Subcutaneous abdominal adipose tissue (tissue), 5 donors: ENCODE measurements around the gene NOD1.

Experiments used
- H3K27ac ChIP-seq: one replicate; pipeline ENCODE4 v1.7.0; 2013; ENCODE audit warnings: low read depth, mild to moderate bottlenecking, inconsistent platforms, low read length, moderate library complexity
- H3K27me3 ChIP-seq, 5 donors: one replicate each; pipeline ENCODE4 v1.7.0; 2013; ENCODE audit warnings: low read length in 5 of 5, inconsistent platforms in 1 of 5; ENCODE audit not compliant: control insufficient read depth in 5 of 5, insufficient read depth in 4 of 5
- H3K36me3 ChIP-seq, 5 donors: one replicate each; pipeline ENCODE4 v1.7.0; 2013; ENCODE audit warnings: low read length in 5 of 5; ENCODE audit not compliant: control insufficient read depth in 5 of 5, insufficient read depth in 5 of 5
- H3K4me1 ChIP-seq, 5 donors: one replicate each; pipeline ENCODE4 v1.7.0; 2013; ENCODE audit warnings: low read length in 5 of 5, mild to moderate bottlenecking in 3 of 5, moderate library complexity in 1 of 5; ENCODE audit not compliant: control insufficient read depth in 5 of 5, insufficient read depth in 5 of 5
- H3K4me3 ChIP-seq, 5 donors: one replicate each; pipeline ENCODE4 v1.7.0; 2013; ENCODE audit warnings: low read length in 5 of 5, low read depth in 1 of 5
- H3K9ac ChIP-seq, 5 donors: one replicate each; pipeline ENCODE4 v1.7.0; 2013; ENCODE audit warnings: low read length in 5 of 5, mild to moderate bottlenecking in 4 of 5, moderate library complexity in 3 of 5
- H3K9me3 ChIP-seq, 5 donors: one replicate each; pipeline ENCODE4 v1.7.0; 2013; ENCODE audit warnings: low read length in 5 of 5; ENCODE audit not compliant: control insufficient read depth in 5 of 5
- donor health status: healthy.
- donor health status: healthy.
- donor health status: healthy.
- donor health status: healthy.
- donor health status: healthy.

The NOD1 gene

DNA sequence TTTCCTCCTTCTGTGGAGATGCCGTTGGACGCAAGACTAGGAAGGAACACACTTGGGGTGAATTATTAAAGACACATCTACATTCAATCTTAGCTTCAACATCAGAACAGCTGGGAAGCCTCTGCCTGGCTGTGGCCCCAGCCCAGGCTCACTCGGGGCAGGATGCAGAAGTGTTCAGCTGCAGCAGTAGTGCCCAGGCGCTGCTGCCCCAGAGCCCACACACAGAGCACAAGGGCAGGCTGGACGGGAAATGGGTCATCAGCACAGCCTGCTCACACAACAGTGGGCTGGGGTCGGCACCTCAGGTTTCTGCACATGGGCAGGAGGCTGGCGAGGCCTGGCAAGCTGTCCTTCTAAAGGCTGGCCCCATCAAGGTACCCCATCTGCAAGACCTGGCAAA lies 42.5 kb downstream of the NOD1 start:
- Histone ChIP-seq H3K27ac (no peak overlapping the region), H3K9ac (no peak overlapping the region), H3K36me3 (peaks cover 0 to 47% (median 39%) of the 10 kb centered on the region in 5 donors), H3K4me3 (no peak overlapping the region), H3K27me3 (no peaks in the 10 kb centered on the region), H3K4me1 (peaks cover 8 to 51% (median 45%) of the 10 kb centered on the region in 5 donors), H3K9me3 (no peaks in the 10 kb centered on the region)

DNA sequence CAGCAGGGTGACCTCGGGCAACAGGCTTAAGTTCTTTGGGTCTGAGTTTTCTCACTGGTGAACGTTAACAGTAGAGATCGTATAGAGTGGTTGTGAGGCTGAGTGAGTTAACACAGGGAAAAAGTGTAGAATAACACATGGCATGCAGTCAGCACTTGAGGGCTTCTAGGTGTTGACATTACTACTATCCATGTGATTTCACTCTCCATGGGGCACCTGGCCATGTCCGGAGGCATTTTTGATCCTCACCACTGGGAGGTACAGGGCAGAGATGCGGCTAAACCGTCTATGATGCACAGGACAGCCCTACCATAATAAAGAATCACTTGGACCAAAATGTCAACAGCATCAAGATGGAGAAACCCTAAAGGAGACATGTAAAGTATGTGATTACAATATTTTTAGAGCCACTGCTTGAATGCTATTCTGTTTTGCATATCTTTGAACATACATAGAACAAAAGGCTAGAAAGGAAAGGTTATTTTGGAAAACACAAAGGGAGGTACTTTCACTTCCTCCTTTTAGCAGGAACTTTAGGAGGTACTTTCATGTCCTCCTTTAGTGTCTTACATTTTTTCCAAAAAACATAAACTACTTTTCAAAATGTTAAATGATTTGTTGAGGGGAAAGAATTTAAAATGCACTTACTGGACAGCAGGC lies 44.3 kb downstream of the NOD1 start:
- Histone ChIP-seq H3K9me3 (no peaks in the 10 kb centered on the region), H3K4me3 (no peak overlapping the region), H3K4me1 (peaks cover 16 to 68% (median 63%) of the 10 kb centered on the region in 5 donors), H3K27me3 (no peaks in the 10 kb centered on the region), H3K9ac (no peak overlapping the region), H3K36me3 (peaks cover 0 to 49% (median 43%) of the 10 kb centered on the region in 5 donors), H3K27ac (no peak overlapping the region)

DNA sequence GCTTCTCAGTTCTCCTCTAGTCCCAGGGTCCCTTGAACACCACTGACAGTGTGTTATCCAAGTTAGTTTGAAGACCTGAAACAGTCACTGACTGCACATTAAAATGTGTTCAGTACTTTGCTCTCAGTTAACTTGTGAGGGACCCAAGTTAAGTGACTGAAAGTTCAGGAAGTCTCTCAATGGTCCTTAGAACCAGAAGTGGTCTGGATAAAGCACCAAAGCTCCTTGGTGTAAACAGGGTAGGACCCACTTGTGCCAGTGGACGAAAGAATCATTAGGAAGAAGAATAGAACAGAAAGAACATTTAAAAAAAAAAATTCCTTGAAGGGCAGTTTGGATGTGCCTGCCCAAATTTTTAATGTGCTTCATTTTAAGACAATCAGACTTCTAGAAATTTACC lies 45.1 kb downstream of the NOD1 start:
- peaks cover 0 to 50% (median 45%) of the 10 kb centered on the region in 5 donors for H3K36me3 ChIP-seq
- H3K27ac ChIP-seq = peak overlapping the region; percentile 80
- H3K9ac ChIP-seq = no peak overlapping the region
- no peaks in the 10 kb centered on the region for H3K9me3 ChIP-seq
- peaks cover 16 to 76% (median 71%) of the 10 kb centered on the region in 5 donors for H3K4me1 ChIP-seq
- peak overlapping the region in 1 of 5 donors; percentile 22 for H3K4me3 ChIP-seq
- no peaks in the 10 kb centered on the region for H3K27me3 ChIP-seq

DNA sequence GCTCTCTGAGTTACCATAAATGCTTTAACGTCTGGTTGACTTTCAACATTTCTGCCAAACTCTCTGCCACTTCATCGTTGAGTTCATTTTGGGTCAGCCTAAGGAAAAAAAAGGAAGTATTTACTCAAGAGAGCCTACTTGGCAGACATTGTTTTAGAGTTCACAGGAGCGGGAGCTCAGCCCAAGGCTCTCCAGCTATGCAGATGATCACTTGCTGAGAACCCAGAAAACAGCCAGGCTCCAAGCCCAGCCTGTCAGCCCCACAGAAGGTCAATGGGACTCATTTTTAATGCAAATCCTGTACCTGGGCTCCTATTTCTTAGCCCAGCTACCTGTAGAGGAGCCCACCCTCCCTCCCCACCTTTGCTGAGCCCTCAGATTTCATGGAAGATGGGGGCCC lies 45.5 kb downstream of the NOD1 start:
- Histone ChIP-seq H3K4me3 (peak overlapping the region in 1 of 5 donors; percentile 22), H3K27me3 (no peaks in the 10 kb centered on the region), H3K36me3 (peaks cover 0 to 46% (median 44%) of the 10 kb centered on the region in 5 donors), H3K4me1 (peaks cover 16 to 79% (median 75%) of the 10 kb centered on the region in 5 donors), H3K9ac (peak overlapping the region in 1 of 5 donors; percentile 20), H3K27ac (peak overlapping the region; percentile 91), H3K9me3 (no peaks in the 10 kb centered on the region)

DNA sequence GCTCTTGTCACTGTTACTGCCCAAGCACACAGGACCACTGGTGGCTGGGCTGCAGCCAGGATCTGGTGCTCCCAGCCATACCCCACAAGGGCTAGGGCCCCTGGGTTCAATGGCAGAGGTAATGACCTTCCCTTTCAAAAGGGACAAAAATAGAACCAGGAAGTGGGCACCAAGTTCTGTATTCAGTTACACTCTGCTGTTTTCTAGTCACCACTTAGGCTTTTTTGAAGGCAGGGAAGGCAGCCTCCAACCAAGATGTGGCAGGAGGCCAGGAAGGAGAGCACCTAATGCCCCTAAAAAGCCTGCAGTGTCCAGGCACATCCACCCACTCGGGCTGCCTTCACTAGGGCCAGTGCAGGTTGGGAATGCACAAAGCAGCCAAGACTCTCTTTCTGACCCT lies 47.8 kb downstream of the NOD1 start:
- H3K36me3 ChIP-seq = peaks cover 0 to 48% (median 43%) of the 10 kb centered on the region in 5 donors
- H3K9ac ChIP-seq = no peak overlapping the region
- peaks cover 16 to 84% (median 71%) of the 10 kb centered on the region in 5 donors for H3K4me1 ChIP-seq
- H3K27me3 ChIP-seq = no peaks in the 10 kb centered on the region
- H3K4me3 ChIP-seq = no peak overlapping the region
- no peaks in the 10 kb centered on the region for H3K9me3 ChIP-seq
- H3K27ac ChIP-seq = peak overlapping the region; percentile 18

DNA sequence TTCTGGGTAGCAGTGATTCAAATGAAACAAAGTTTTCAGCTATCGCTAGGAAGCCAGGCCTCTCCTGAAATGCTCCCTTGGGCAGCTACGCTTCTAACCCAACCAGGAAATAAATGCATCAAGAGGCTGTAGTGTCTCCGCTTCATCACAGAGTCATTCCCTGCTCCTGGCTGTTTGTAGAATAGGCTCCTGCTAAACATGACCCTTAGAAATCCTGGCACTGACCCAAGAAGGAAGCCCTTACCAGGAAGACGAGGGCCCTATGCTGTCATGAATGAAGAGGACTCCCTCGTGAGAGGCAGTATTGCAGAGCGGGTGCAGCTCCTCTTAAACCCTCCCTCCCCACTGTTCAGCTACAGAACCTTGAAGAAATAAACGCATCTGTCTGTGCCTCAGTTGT lies 48.3 kb downstream of the NOD1 start:
- H3K27me3 ChIP-seq = no peaks in the 10 kb centered on the region
- H3K36me3 ChIP-seq = peaks cover 3 to 48% (median 43%) of the 10 kb centered on the region in 5 donors
- peak overlapping the region; percentile 18 for H3K27ac ChIP-seq
- H3K4me1 ChIP-seq = peaks cover 16 to 79% (median 66%) of the 10 kb centered on the region in 5 donors
- H3K9me3 ChIP-seq = no peaks in the 10 kb centered on the region
- H3K9ac ChIP-seq = no peak overlapping the region
- H3K4me3 ChIP-seq = no peak overlapping the region

DNA sequence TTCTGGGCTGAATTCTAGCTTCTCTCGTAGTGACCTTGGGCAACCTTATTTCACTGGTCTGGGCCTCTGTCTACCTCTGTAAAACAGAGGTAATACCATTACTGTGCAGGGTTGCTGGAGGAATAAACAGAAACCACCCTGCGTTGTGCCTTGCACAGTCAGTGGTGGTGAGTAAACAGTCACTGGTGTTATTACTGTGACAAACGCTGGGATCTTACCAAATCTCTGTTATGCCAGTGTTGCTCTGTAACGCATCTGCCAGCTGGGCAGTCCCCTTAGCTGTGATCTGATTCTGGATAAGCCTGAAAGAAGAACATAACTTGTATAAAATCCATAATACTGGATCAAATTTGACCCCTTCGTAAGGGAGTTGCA lies 49.4 kb downstream of the NOD1 start:
- H3K9ac ChIP-seq = no peak overlapping the region
- H3K4me1 ChIP-seq = peaks cover 16 to 70% (median 57%) of the 10 kb centered on the region in 5 donors
- H3K27ac ChIP-seq = peak overlapping the region; percentile 38
- peaks cover 3 to 52% (median 46%) of the 10 kb centered on the region in 5 donors for H3K36me3 ChIP-seq
- H3K4me3 ChIP-seq = no peak overlapping the region
- no peaks in the 10 kb centered on the region for H3K9me3 ChIP-seq
- no peaks in the 10 kb centered on the region for H3K27me3 ChIP-seq

DNA sequence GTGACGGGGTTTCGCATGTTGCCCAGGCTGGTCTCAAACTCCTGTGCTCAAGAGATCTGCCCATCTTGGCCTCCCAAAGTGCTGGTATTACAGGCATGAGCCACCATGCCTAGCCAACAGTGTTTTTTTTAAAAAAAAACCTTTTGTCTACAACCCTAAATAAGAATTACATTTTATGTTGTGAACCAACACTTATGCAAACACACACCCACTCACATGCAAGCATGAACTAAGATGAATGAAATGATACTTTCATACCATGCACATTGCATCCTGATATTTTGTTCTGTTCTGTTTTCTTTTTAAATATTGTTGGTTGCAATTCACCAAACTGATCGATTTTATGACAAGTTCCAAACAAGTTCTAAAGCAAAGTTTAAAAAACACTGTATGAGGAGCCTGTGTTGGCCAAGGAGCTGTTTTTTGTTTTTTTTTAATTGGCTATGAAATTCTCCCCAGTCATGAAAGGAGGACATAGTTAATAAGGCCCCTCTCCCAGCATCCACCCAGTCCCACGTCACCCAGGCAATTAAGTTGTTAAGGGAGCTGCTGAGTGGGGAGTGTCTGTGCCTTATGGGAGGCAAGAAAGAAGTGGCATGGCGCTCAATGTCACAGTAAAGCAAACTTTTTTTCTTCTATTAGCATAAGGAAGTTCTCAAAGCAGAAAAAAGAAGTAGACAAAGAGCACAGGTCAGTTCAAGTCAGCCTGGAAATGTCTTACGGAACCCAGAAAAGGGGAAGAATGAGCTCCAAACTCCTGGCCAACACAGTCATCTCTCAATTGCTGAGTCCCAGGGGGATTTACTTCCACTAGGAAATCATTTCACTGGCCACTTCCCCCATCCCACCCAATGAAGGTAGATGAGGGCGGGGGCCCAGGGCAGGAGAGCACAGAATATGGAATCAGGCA lies 50.1 kb downstream of the NOD1 start:
- no peaks in the 10 kb centered on the region for H3K27me3 ChIP-seq
- peaks cover 3 to 53% (median 44%) of the 10 kb centered on the region in 5 donors for H3K36me3 ChIP-seq
- H3K27ac ChIP-seq = peak overlapping the region; percentile 38
- no peak overlapping the region for H3K4me3 ChIP-seq
- H3K4me1 ChIP-seq = peaks cover 14 to 64% (median 50%) of the 10 kb centered on the region in 5 donors
- H3K9me3 ChIP-seq = no peaks in the 10 kb centered on the region
- H3K9ac ChIP-seq = no peak overlapping the region

DNA sequence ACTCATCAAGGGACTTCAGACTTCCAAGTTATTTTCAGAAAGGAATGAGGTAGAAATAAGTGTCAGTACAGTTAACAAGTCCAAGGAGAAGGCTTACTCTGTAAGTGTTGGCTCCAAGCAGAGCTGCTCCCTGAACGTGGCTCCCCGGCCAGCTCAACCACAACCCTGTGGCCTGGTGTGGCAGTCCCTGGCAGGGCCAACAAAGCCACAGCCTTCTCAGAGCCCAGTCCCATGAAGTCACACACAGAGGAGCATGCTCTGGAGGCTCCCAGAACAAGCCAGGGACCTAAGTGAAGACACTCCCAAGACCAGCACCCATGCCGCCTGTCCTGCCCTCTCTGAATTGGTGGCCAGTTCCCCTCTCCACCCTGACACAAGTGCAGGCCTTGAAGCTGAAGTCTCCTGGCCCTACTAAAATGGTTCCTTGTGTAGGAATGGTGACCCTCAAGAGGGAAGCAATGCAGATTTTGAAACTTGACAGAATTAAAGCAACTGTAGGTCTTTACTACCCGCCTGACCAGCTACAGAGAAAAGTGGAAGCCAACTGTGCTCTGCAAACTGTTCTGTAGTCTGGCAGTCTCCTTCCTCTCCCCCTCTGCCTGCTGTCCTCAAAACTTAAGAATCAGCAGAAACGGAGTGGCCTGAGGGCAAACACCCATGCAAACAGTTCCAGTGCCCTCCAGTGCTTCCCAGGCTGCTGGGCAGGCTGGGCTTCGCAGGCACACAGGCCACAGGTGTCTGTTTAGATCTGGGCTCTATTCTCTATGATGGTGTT lies 51.1 kb downstream of the NOD1 start:
- no peaks in the 10 kb centered on the region for H3K9me3 ChIP-seq
- peaks cover 9 to 54% (median 40%) of the 10 kb centered on the region in 5 donors for H3K4me1 ChIP-seq
- H3K4me3 ChIP-seq = no peak overlapping the region
- no peak overlapping the region for H3K27ac ChIP-seq
- H3K9ac ChIP-seq = no peak overlapping the region
- H3K27me3 ChIP-seq = no peaks in the 10 kb centered on the region
- peaks cover 3 to 53% (median 44%) of the 10 kb centered on the region in 5 donors for H3K36me3 ChIP-seq
